ENCODE measurements around the gene POU4F1.

GRCh38 chr13:78618411-78618810 lies 15.1 kb upstream of the POU4F1 start:
- TF ChIP-seq EZH2phosphoT487 (IDR thresholded peaks at IDR 0.05; ENCODE audit: insufficient read depth, low read depth) (no peak), EZH2 (IDR thresholded peaks at IDR 0.05; ENCODE audit: insufficient read depth, poor library complexity, severe bottlenecking) (no peak)

Measured in GM23248 (cell line).